IPS DF 6.9 (cell line): ENCODE data around the gene ELP4.

Source experiments
- DNase-seq: peaks from one replicate; pipeline ENCODE4 v3.0.0-alpha.2; 2013; ENCODE audit warnings: low read depth, low spot score
- H3K27ac ChIP-seq: one replicate; pipeline ENCODE4 v1.5.1; 2013; ENCODE audit warnings: low read length, control low read depth
- H3K27me3 ChIP-seq: 2 replicates; pipeline ENCODE4 v1.6.1; 2013; ENCODE audit warnings: mild to moderate bottlenecking, low read length; ENCODE audit not compliant: control insufficient read depth, insufficient read depth
- H3K36me3 ChIP-seq: 2 replicates; pipeline ENCODE4 v1.6.1; 2013; ENCODE audit warnings: low read length; ENCODE audit not compliant: control insufficient read depth, insufficient read depth
- H3K4me1 ChIP-seq: 2 replicates; pipeline ENCODE4 v1.6.1; 2013; ENCODE audit warnings: low read length; ENCODE audit not compliant: control insufficient read depth, insufficient read depth
- H3K4me3 ChIP-seq: 2 replicates; pipeline ENCODE4 v1.5.1; 2013; ENCODE audit warnings: mild to moderate bottlenecking, low read length
- H3K9me3 ChIP-seq: 2 replicates; pipeline ENCODE4 v1.6.1; 2013; ENCODE audit warnings: low read length, inconsistent platforms; ENCODE audit not compliant: control insufficient read depth, insufficient read depth
- WGBS: extraction: QIAGEN DNeasy Blood & Tissue Kit; methylation state at CpG from one replicate; pipeline ENCODE4 v1.1.7; 2013; ENCODE audit warnings: mixed read lengths, missing lambda C conversion rate; ENCODE audit not compliant: insufficient read length, insufficient coverage; 5-methylcytosine and 5-hydroxymethylcytosine counted together

The ELP4 gene

DNA sequence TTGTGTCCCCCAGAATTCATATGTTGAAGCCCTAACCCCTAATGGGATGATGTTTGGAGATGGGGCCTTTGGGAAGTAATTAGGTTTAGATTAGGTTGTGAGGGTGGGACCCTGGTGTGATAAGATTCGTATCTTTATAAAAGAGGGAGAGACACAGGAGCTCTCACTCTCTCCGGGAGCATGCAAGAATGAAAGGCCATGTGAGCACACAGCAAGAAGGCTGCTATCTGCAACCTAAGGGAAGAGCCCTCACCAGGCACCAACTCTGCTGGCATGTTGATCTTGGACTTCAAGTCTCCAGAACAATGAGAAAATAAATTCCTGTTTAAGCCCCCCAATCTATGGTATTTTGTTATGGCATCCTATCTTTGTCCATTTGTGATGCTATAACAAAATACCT, 97.3 kb downstream of the ELP4 start:
- H3K27me3 ChIP-seq, result no peaks in the 10 kb centered on the region

DNA sequence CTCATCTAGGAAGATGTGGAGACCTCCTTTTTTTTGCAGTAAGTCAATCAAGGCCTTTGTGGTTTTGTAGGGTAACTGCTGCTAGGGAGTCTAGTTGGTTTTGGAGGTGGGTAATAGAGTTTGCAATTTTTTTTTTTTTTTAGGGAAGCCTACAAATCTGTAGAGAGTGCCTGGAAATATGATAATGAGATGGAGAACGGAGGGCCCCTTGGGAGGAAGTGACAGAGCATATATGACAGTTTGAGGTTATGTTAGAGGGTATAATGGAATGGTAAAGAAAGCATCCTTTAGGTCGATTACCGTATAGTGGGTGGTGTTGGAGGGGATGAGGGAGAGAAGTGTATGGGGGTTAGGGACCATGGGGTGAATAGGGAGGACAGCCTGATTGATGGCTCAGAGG, 98.3 kb downstream of the ELP4 start:
- DNase-seq, result no peak
- WGBS, result 100% methylated on average over 2 of the region's 3 CpGs
- no peaks in the 10 kb centered on the region for H3K27me3 ChIP-seq

More for the DNA sequence above, 97.3 kb downstream of the ELP4 start:
- no peaks in the 10 kb centered on the region for H3K36me3 ChIP-seq
- no CpG with 5 or more reads among the region's 2 CpGs for WGBS
- no peak overlapping the region for H3K4me3 ChIP-seq
- no peak overlapping the region for H3K27ac ChIP-seq
- H3K4me1 ChIP-seq, result no peaks in the 10 kb centered on the region
- no peaks in the 10 kb centered on the region for H3K9me3 ChIP-seq
- DNase-seq, result no peak

DNA sequence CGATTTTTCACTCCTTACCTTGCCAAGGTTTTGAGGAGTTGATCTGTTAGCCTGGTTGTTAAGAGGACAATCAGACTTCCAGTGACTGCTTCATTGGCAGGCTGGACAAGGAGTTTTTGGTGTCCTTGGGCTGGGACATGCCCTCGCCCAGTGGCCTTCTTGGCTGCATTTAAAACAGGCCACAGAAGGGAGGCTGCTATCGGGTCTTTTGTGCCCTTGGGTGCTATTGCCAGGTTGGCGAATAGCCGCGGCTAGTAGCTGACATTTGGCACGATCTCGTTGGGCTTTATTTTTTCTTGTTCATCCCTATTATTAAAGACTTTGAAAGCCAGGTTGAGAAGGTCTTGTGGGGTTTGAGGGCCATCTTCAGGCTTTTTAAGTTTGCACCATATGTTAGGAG, 99.4 kb downstream of the ELP4 start:
- H3K27ac ChIP-seq, result no peak overlapping the region
- no peak for DNase-seq
- no peak overlapping the region for H3K4me3 ChIP-seq
- no peaks in the 10 kb centered on the region for H3K36me3 ChIP-seq
- WGBS, result no CpG with 5 or more reads among the region's 8 CpGs
- no peaks in the 10 kb centered on the region for H3K4me1 ChIP-seq
- H3K9me3 ChIP-seq, result no peaks in the 10 kb centered on the region
- no peaks in the 10 kb centered on the region for H3K27me3 ChIP-seq

More for the DNA sequence above, 98.3 kb downstream of the ELP4 start:
- no peaks in the 10 kb centered on the region for H3K36me3 ChIP-seq
- H3K4me1 ChIP-seq, result no peaks in the 10 kb centered on the region
- no peak overlapping the region for H3K4me3 ChIP-seq
- no peak overlapping the region for H3K27ac ChIP-seq
- H3K9me3 ChIP-seq, result no peaks in the 10 kb centered on the region

DNA sequence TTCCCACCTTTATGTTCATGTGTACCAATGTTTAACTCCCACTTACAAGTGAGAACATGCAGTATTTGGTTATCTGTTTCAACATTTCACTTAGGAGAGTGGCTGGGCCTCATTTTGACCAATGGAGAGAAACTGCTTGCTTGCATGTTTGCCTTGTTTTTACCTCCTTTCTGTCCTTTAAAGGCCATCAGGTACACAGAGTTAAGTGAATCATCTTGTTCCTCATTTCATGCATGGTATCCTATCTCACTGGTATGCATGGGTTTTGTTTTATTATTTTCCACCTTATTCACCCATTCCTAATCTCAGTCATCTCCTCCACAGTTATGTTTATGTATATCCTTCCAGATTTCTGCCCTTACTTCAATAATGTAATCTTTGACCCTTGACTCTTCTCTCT, 101.0 kb downstream of the ELP4 start:
- Histone ChIP-seq H3K27me3 (no peaks in the 10 kb centered on the region), H3K36me3 (no peaks in the 10 kb centered on the region), H3K27ac (no peak overlapping the region), H3K9me3 (no peaks in the 10 kb centered on the region), H3K4me3 (no peak overlapping the region), H3K4me1 (no peaks in the 10 kb centered on the region)
- no peak for DNase-seq

DNA sequence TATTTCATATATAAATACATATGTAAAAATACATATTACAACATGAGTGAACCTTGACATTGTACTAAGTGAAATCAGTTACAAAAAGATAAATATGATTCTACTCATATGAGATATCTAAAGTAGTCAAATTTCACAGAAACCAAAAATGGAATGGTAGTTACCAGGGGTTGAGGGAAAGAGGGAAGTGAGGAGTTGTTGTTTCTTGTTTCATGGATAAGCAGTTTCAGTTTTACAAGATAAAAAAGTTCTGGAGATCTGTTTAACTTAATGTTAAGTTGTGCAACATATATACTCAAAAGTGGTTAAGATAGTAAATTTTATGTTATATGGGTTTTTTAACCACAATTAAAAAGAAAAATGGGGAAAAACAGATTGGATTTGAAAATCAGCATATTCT, 107.7 kb downstream of the ELP4 start:
- Histone ChIP-seq H3K4me1 (no peaks in the 10 kb centered on the region), H3K36me3 (no peaks in the 10 kb centered on the region), H3K9me3 (no peaks in the 10 kb centered on the region), H3K27ac (no peak overlapping the region), H3K4me3 (no peak overlapping the region), H3K27me3 (no peaks in the 10 kb centered on the region)
- no peak for DNase-seq

DNA sequence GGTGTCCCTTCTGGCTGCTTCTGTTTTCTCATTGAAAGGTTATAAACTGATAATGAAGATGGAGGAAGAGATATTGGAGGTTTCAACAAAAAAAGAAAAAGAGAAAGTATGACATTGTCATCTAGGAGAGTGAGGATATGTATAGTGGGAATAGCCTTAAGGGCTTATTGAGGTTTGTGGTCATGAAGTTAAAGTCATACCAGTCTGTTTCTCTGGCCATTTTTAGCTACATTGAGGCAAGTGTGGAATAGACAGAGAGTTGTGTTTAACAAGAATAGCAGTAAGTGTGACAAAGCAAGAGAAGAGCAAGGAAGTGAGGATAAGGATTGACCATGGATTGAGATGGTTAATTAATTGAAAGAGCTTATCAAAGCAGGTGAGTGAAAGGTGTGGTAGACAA, 110.4 kb downstream of the ELP4 start:
- Histone ChIP-seq H3K9me3 (no peaks in the 10 kb centered on the region), H3K4me1 (no peaks in the 10 kb centered on the region), H3K36me3 (no peaks in the 10 kb centered on the region), H3K4me3 (no peak overlapping the region), H3K27ac (no peak overlapping the region), H3K27me3 (no peaks in the 10 kb centered on the region)
- no peak for DNase-seq

DNA sequence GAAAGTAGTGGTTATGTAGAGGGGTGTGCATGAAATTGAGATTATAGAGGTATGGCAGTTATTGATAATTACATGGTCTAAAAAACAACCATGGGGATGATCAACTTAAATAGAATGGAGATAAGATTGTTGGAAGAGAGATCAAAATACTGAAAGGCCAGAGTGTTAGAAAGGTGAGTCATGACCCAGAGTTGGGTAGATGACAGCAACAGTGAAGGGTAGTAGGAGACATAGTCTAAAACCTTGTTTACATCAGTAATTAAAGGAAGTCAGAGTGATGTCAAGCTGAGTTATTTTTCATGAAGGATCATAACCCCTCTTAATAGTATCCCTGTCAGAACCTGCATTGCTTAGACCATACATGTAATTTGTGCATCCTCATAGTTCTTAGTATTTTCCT, 110.9 kb downstream of the ELP4 start:
- DNase-seq, result no peak
- Histone ChIP-seq H3K36me3 (no peaks in the 10 kb centered on the region), H3K4me3 (no peak overlapping the region), H3K4me1 (no peaks in the 10 kb centered on the region), H3K27me3 (no peaks in the 10 kb centered on the region), H3K9me3 (no peaks in the 10 kb centered on the region), H3K27ac (no peak overlapping the region)

DNA sequence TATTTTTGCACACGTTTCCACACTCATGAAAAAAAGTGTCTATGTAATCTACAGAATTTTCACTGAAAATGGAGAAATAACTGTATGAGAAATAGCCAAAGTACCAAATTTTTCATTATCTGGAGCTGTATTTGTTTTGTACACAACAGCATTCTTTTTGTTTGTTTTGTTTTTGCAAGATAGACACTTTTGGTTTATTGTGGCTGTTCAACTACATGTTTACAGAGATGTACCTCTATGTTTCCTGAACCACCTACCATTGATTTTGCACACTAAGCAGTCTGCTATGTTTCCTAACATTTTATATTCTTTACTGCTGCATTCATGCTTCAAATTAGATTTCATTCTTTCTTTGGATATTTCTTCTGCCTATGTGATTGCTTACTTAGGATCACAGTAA, 116.3 kb downstream of the ELP4 start:
- Histone ChIP-seq H3K9me3 (no peaks in the 10 kb centered on the region), H3K27me3 (no peaks in the 10 kb centered on the region), H3K4me3 (no peak overlapping the region), H3K27ac (no peak overlapping the region), H3K4me1 (no peaks in the 10 kb centered on the region), H3K36me3 (no peaks in the 10 kb centered on the region)
- no CpG with 5 or more reads among the region's 1 CpG for WGBS
- no peak for DNase-seq

DNA sequence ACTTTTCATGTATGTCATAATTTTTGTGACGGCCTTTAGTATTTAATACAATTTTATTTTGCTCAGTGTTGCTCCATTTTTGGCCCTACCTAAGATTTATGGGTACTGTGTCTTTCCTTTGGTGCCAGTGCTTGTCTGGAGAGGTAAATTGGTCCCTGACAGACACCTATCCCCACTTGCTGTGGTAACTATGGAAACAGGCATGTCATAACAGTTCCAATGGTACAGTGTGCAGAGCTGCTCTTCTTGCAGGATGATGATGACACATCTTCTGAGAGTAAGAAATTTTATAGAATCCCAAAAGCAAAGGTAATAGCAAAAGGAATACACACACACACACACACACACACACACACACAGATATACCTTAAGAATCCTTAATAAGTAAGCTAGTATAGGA, 118.5 kb downstream of the ELP4 start:
- Histone ChIP-seq H3K4me3 (no peak overlapping the region), H3K27me3 (no peaks in the 10 kb centered on the region), H3K36me3 (no peaks in the 10 kb centered on the region), H3K4me1 (no peaks in the 10 kb centered on the region), H3K9me3 (no peaks in the 10 kb centered on the region), H3K27ac (no peak overlapping the region)
- no CpG with 5 or more reads among the region's 1 CpG for WGBS
- DNase-seq, result no peak

DNA sequence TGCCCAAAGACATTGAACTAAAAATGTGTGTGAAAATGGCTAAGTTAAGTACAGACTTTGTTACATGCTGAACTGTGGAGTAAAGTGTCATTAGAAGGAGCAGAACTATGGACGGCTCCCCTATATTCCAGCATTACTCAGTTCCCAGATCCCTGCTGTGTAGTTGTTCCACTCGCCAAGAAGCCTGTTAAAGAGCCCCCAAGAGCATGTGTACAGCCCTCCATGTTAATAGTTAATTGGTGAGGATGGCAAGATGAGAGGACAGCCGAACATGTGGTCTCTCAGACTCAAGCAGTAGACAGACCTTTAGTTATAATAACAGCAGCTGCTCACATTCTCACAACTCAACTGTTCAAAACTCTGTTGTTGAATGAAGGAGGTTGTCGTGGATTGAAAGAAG, 127.4 kb downstream of the ELP4 start:
- whole genome bisulfite sequencing, result no CpG with 5 or more reads among the region's 4 CpGs

DNA sequence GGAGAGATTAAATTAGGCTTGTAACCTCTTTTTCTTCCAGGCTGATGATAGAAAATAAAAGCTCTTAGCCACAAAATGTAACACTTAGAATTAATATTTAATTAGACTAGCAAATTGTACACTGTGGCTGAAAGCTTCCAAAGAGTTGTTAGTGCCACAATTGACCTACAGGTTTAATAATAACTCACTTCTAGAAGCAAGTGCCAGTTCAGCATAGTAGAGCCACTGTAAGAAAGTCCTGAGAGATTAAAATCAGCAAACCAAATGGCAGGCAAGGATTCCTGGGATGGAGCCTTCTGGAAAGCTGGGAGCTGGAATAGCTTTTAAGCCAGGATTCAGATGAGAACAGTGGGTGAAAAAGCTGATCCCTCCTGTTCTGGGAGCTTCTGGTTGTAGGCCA, 131.0 kb downstream of the ELP4 start:
- Histone ChIP-seq H3K36me3 (no peaks in the 10 kb centered on the region), H3K4me1 (no peaks in the 10 kb centered on the region), H3K9me3 (no peaks in the 10 kb centered on the region), H3K27ac (no peak overlapping the region), H3K4me3 (no peak overlapping the region), H3K27me3 (no peaks in the 10 kb centered on the region)
- no peak for DNase-seq

More for the DNA sequence above, 127.4 kb downstream of the ELP4 start:
- Histone ChIP-seq H3K27me3 (no peaks in the 10 kb centered on the region), H3K4me1 (no peaks in the 10 kb centered on the region), H3K9me3 (no peaks in the 10 kb centered on the region), H3K27ac (no peak overlapping the region), H3K4me3 (no peak overlapping the region), H3K36me3 (no peaks in the 10 kb centered on the region)
- no peak for DNase-seq
